ENCODE measurements around the gene PLA2G6.
"Not testable (repeated sequence)": the region's sequence is repeated elsewhere in the genome, so short reads cannot be mapped to it uniquely, and the experiment has no call there.

The PLA2G6 gene

GRCh38 chr22:38169116-38169515 is 12.5 kb downstream of the PLA2G6 start:
- in situ Hi-C loops (cut with MboI; ENCODE audit: low sequenced_read_pairs) = no loop called here

GRCh38 chr22:38167988-38168407 is 13.6 kb downstream of the PLA2G6 start:
- in situ Hi-C loops (cut with MboI; ENCODE audit: low sequenced_read_pairs) = no loop called here

GRCh38 chr22:38165922-38166593 is 15.6 kb downstream of the PLA2G6 start:
- in situ Hi-C loops (cut with MboI; ENCODE audit: low sequenced_read_pairs) = no loop called here

- in situ Hi-C loops (cut with MboI; ENCODE audit: low sequenced_read_pairs) = no loop called here
These were observed 17.1 kb downstream of the PLA2G6 start for GRCh38 chr22:38164551-38164918.

GRCh38 chr22:38163844-38164550 is 17.6 kb downstream of the PLA2G6 start:
- in situ Hi-C loops (cut with MboI; ENCODE audit: low sequenced_read_pairs) = no loop called here

- in situ Hi-C loops (cut with MboI; ENCODE audit: low sequenced_read_pairs) = no loop called here
These were observed 18.5 kb downstream of the PLA2G6 start for GRCh38 chr22:38162881-38163843.

GRCh38 chr22:38155703-38156102 is 25.9 kb downstream of the PLA2G6 start:
- in situ Hi-C loops (cut with MboI; ENCODE audit: low sequenced_read_pairs) = no loop called here

GRCh38 chr22:38154563-38154915 is 27.1 kb downstream of the PLA2G6 start:
- in situ Hi-C loops (cut with MboI; ENCODE audit: low sequenced_read_pairs) = not testable (repeated sequence)

GRCh38 chr22:38153821-38154562 is 27.6 kb downstream of the PLA2G6 start:
- in situ Hi-C loops (cut with MboI; ENCODE audit: low sequenced_read_pairs) = no loop called here

- in situ Hi-C loops (cut with MboI; ENCODE audit: low sequenced_read_pairs) = no loop called here
These were observed 30.5 kb downstream of the PLA2G6 start for GRCh38 chr22:38151126-38151500.

- in situ Hi-C loops (cut with MboI; ENCODE audit: low sequenced_read_pairs) = no loop called here
These were observed 33.4 kb downstream of the PLA2G6 start for GRCh38 chr22:38148245-38148644.

- in situ Hi-C loops (cut with MboI; ENCODE audit: low sequenced_read_pairs) = not testable (repeated sequence)
These were observed 35.5 kb downstream of the PLA2G6 start for GRCh38 chr22:38146166-38146565.

- in situ Hi-C loops (cut with MboI; ENCODE audit: low sequenced_read_pairs) = no loop called here
These were observed 37.6 kb downstream of the PLA2G6 start for GRCh38 chr22:38144025-38144405.

- in situ Hi-C loops (cut with MboI; ENCODE audit: low sequenced_read_pairs) = no loop called here
These were observed 39.0 kb downstream of the PLA2G6 start for GRCh38 chr22:38142606-38143005.

GRCh38 chr22:38141217-38141973 is 40.2 kb downstream of the PLA2G6 start:
- in situ Hi-C loops (cut with MboI; ENCODE audit: low sequenced_read_pairs) = no loop called here

GRCh38 chr22:38139901-38140300 is 41.7 kb downstream of the PLA2G6 start:
- in situ Hi-C loops (cut with MboI; ENCODE audit: low sequenced_read_pairs) = no loop called here

- in situ Hi-C loops (cut with MboI; ENCODE audit: low sequenced_read_pairs) = no loop called here
These were observed 42.7 kb downstream of the PLA2G6 start for GRCh38 chr22:38138961-38139360.

GRCh38 chr22:38137876-38138687 is 43.5 kb downstream of the PLA2G6 start:
- in situ Hi-C loops (cut with MboI; ENCODE audit: low sequenced_read_pairs) = no loop called here

GRCh38 chr22:38136607-38137006 is 45.0 kb downstream of the PLA2G6 start:
- in situ Hi-C loops (cut with MboI; ENCODE audit: low sequenced_read_pairs) = no loop called here

Measured in HL-60/S4 treated with retinoic acid at 250 ng/mL for 4 days and 3 days (cell line).